WERI-Rb-1 (cell line): ENCODE data around the gene AKAP8.

ENCODE experiments used
- DNase-seq: peaks from one replicate; pipeline ENCODE4 v3.0.0-alpha.2; 2020
- H3K27ac ChIP-seq: fragments of 250-450 bp; sonication (Bioruptor Pico); 2 replicates; pipeline ENCODE4 v1.5.1; 2020; ENCODE audit warnings: mild to moderate bottlenecking, moderate library complexity
- H3K27me3 ChIP-seq: fragments of 250-450 bp; sonication (Bioruptor Pico); 2 replicates; pipeline ENCODE4 v1.5.1; 2021; ENCODE audit warnings: mild to moderate bottlenecking, low read depth, moderate library complexity; ENCODE audit not compliant: insufficient read depth, severe bottlenecking
- H3K36me3 ChIP-seq: fragments of 250-450 bp; sonication (Bioruptor Pico); 2 replicates; pipeline ENCODE4 v1.5.1; 2020; ENCODE audit warnings: mild to moderate bottlenecking, moderate library complexity
- H3K4me3 ChIP-seq: 2 replicates; pipeline ENCODE4 v1.5.1; 2011; ENCODE audit warnings: low read depth, mild to moderate bottlenecking, control low read depth, low read length
- H3K9me3 ChIP-seq: fragments of 250-450 bp; sonication (Bioruptor Pico); 2 replicates; pipeline ENCODE4 v1.5.1; 2021; ENCODE audit warnings: mild to moderate bottlenecking, moderate library complexity; ENCODE audit not compliant: severe bottlenecking
- CTCF ChIP-seq: IDR thresholded peaks from 2 replicates; pipeline ENCODE4 v1.5.1; 2011; ENCODE audit warnings: low read depth, mild to moderate bottlenecking, control low read depth, inconsistent platforms, low read length

Gene AKAP8

GRCh38 chr19:15307169-15307568, 72.4 kb downstream of the AKAP8 start:
- Histone ChIP-seq H3K36me3 (no peaks in the 10 kb centered on the region), H3K27me3 (no peaks in the 10 kb centered on the region), H3K4me3 (no peak overlapping the region), H3K9me3 (peaks cover 4% of the 10 kb centered on the region), H3K27ac (no peak overlapping the region)
- DNase-seq: no peak
- TF ChIP-seq CTCF: no peak

- no peak for TF ChIP-seq CTCF
- no peaks in the 10 kb centered on the region for H3K36me3 ChIP-seq
- H3K4me3 ChIP-seq: no peak overlapping the region
- H3K27me3 ChIP-seq: no peaks in the 10 kb centered on the region
- no peak overlapping the region for H3K27ac ChIP-seq
- DNase-seq: no peak
- H3K9me3 ChIP-seq: peaks cover 4% of the 10 kb centered on the region
These were observed 73.8 kb downstream of the AKAP8 start for GRCh38 chr19:15305582-15306334.

GRCh38 chr19:15304140-15304705, 75.4 kb downstream of the AKAP8 start:
- no peak overlapping the region for H3K4me3 ChIP-seq
- no peak overlapping the region for H3K27ac ChIP-seq
- no peak for DNase-seq

More at GRCh38 chr19:15304140-15304705, 75.4 kb downstream of the AKAP8 start:
- Histone ChIP-seq H3K9me3 (peaks cover 4% of the 10 kb centered on the region), H3K27me3 (no peaks in the 10 kb centered on the region), H3K36me3 (no peaks in the 10 kb centered on the region)
- TF ChIP-seq CTCF: no peak
